ENCODE results near the gene RETREG2.

RETREG2 gene

DNA sequence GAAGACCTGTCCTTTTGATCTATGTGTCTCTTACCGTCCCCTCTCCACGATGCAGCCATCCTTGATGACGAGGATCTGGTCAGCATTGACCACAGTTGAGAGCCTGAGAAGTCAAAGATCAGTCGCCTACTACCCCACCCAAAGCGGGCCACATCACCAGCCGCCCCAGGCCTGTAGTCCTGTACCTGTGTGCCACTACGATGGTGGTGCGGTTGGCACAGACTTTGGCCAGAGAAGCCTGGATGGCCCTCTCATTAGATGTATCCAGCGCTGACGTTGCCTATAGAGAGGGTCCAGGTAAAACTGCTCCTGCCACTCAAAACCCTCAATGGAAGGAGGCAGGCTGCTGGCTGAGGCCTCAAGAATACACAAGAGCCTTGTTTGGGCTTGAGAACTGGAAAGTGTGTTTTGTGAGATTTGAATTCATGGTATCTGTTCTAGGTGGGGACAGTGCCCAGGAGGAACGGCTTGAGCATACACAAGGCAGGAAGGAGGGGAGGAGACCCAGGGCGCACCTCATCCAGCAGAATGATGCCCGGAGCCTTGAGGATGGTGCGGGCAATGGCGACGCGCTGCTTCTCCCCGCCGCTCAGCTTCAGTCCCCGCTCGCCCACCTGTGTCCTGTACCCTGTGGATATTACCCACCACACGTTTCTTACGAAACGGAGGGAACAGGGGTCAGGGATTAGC is 32.3 kb downstream of the RETREG2 start:
- Histone ChIP-seq H3K79me1 (ENCODE audit: low read length) (peaks cover 5% of the 10 kb centered on the region), H4K91ac (ENCODE audit: low read depth, low read length) (no peak overlapping the region), H3K27me3 (ENCODE audit: insufficient read depth, low read length) (no peaks in the 10 kb centered on the region), H3K14ac (ENCODE audit: low read length) (no peak overlapping the region), H3K23ac (ENCODE audit: low read length) (no peak overlapping the region), H3K9ac (ENCODE audit: low read length) (no peak overlapping the region), H2BK12ac (ENCODE audit: low read length) (no peak overlapping the region), H4K8ac (ENCODE audit: low read depth, low read length) (no peak overlapping the region), H3K4ac (ENCODE audit: low read depth, low read length) (no peak overlapping the region), H3K36me3 (ENCODE audit: control insufficient read depth in 1 of 2, insufficient read depth in 2 of 2, low read length in 2 of 2) (peaks cover 56 to 63% of the 10 kb centered on the region in 2 experiments), H2BK120ac (ENCODE audit: insufficient read depth, low read length, poor library complexity) (no peak overlapping the region), H3K79me2 (ENCODE audit: control insufficient read depth, insufficient read depth, low read length, poor library complexity) (peaks cover 5% of the 10 kb centered on the region), H2AFZ (ENCODE audit: insufficient read depth, low read length, poor library complexity) (no peak overlapping the region), H2AK5ac (ENCODE audit: low read length) (no peak overlapping the region), H3K9me3 (ENCODE audit: insufficient read depth, low read depth, low read length) (no peaks in the 10 kb centered on the region), H2BK5ac (ENCODE audit: low read depth, low read length, poor library complexity) (no peak overlapping the region), H3K4me1 (ENCODE audit: control insufficient read depth in 1 of 2, insufficient read depth in 2 of 2, low read length in 2 of 2) (peaks cover 2 to 4% of the 10 kb centered on the region in 2 experiments), H4K12ac (ENCODE audit: low read depth, low read length) (no peak overlapping the region), H3K18ac (ENCODE audit: low read length) (no peak overlapping the region), H3K4me3 (ENCODE audit: low read depth, low read length) (no peak overlapping the region), H3K4me2 (ENCODE audit: low read length) (no peak overlapping the region), H3K27ac (ENCODE audit: low read depth, low read length) (no peak overlapping the region)
- DNase-seq = no peak
- whole genome bisulfite sequencing (ENCODE audit: extremely low coverage, insufficient coverage, insufficient read length) = no CpG with 5 or more reads among the region's 24 CpGs

DNA sequence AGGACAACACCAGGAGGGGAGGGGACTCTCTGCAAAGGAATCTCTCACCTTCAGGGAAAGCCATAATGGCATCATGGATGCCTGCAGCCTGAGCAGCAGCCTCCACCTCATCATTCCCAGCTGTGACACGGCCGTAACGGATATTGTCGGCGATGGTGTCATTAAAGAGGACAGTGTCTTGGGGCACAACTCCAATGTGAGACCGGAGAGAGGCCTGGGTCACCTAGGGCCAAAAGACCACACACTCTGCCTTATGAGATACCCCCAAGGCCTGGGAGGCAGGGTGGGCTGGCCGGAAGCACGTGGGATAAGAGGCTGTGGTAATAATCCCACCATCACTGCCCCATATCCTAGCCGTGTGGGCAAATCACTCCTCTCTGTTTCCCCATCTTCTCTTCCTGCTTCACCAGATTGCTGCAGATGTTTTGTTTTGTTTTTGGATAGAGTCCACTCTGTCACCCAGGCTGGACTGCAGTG is 32.8 kb downstream of the RETREG2 start:
- Histone ChIP-seq H2AK5ac (ENCODE audit: low read length) (no peak overlapping the region), H3K9ac (ENCODE audit: low read length) (no peak overlapping the region), H3K4me2 (ENCODE audit: low read length) (no peak overlapping the region), H3K4ac (ENCODE audit: low read depth, low read length) (no peak overlapping the region), H3K4me1 (ENCODE audit: control insufficient read depth in 1 of 2, insufficient read depth in 2 of 2, low read length in 2 of 2) (peaks cover 2 to 4% of the 10 kb centered on the region in 2 experiments), H3K23ac (ENCODE audit: low read length) (no peak overlapping the region), H3K14ac (ENCODE audit: low read length) (no peak overlapping the region), H3K18ac (ENCODE audit: low read length) (no peak overlapping the region), H2BK120ac (ENCODE audit: insufficient read depth, low read length, poor library complexity) (no peak overlapping the region), H3K9me3 (ENCODE audit: insufficient read depth, low read depth, low read length) (no peaks in the 10 kb centered on the region), H3K4me3 (ENCODE audit: low read depth, low read length) (no peak overlapping the region), H4K8ac (ENCODE audit: low read depth, low read length) (no peak overlapping the region), H3K79me1 (ENCODE audit: low read length) (peaks cover 5% of the 10 kb centered on the region), H3K27ac (ENCODE audit: low read depth, low read length) (no peak overlapping the region), H3K27me3 (ENCODE audit: insufficient read depth, low read length) (no peaks in the 10 kb centered on the region), H2AFZ (ENCODE audit: insufficient read depth, low read length, poor library complexity) (no peak overlapping the region), H2BK5ac (ENCODE audit: low read depth, low read length, poor library complexity) (no peak overlapping the region), H4K12ac (ENCODE audit: low read depth, low read length) (no peak overlapping the region), H2BK12ac (ENCODE audit: low read length) (no peak overlapping the region), H3K79me2 (ENCODE audit: control insufficient read depth, insufficient read depth, low read length, poor library complexity) (peaks cover 5% of the 10 kb centered on the region), H4K91ac (ENCODE audit: low read depth, low read length) (no peak overlapping the region), H3K36me3 (ENCODE audit: control insufficient read depth in 1 of 2, insufficient read depth in 2 of 2, low read length in 2 of 2) (peaks cover 58 to 63% of the 10 kb centered on the region in 2 experiments)
- WGBS (ENCODE audit: extremely low coverage, insufficient coverage, insufficient read length) = no CpG with 5 or more reads among the region's 9 CpGs
- DNase-seq = no peak

DNA sequence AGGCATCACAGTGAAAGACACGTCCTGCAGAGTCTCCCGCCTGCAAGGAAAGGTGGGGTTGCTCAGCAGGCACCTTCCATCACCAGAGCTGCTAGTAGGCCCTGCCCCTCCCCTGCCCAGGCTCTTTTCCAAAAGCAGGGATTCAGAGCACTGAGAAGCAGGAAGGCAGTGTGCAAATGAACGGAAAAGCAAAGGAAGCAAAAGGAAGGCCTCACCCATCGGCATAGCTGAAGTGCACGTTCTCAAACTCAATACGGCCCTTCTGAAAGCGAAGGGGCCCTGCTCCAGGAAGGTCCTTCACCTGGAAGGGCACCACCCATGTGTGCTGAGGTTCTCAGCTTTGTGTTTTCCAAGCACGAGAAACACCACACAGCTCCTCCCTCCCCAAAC is 34.9 kb downstream of the RETREG2 start:
- H3K36me3 ChIP-seq (ENCODE audit: control insufficient read depth in 1 of 2, insufficient read depth in 2 of 2, low read length in 2 of 2) = peaks cover 58 to 65% of the 10 kb centered on the region in 2 experiments
- H3K79me2 ChIP-seq (ENCODE audit: control insufficient read depth, insufficient read depth, low read length, poor library complexity) = peaks cover 1% of the 10 kb centered on the region
- H4K12ac ChIP-seq (ENCODE audit: low read depth, low read length) = no peak overlapping the region
- H3K14ac ChIP-seq (ENCODE audit: low read length) = no peak overlapping the region
- H3K4me1 ChIP-seq (ENCODE audit: control insufficient read depth in 1 of 2, insufficient read depth in 2 of 2, low read length in 2 of 2) = peaks cover 2 to 5% of the 10 kb centered on the region in 2 experiments
- no peak overlapping the region for H3K18ac ChIP-seq (ENCODE audit: low read length)
- no peak overlapping the region for H3K9ac ChIP-seq (ENCODE audit: low read length)
- H3K4ac ChIP-seq (ENCODE audit: low read depth, low read length) = no peak overlapping the region
- no peak overlapping the region for H3K27ac ChIP-seq (ENCODE audit: low read depth, low read length)
- no peak for DNase-seq
- no peak overlapping the region for H3K23ac ChIP-seq (ENCODE audit: low read length)
- H4K91ac ChIP-seq (ENCODE audit: low read depth, low read length) = no peak overlapping the region
- no peaks in the 10 kb centered on the region for H3K27me3 ChIP-seq (ENCODE audit: insufficient read depth, low read length)
- no peaks in the 10 kb centered on the region for H3K9me3 ChIP-seq (ENCODE audit: insufficient read depth, low read depth, low read length)
- no peak overlapping the region for H2BK120ac ChIP-seq (ENCODE audit: insufficient read depth, low read length, poor library complexity)
- H2AK5ac ChIP-seq (ENCODE audit: low read length) = no peak overlapping the region
- no peak overlapping the region for H2BK5ac ChIP-seq (ENCODE audit: low read depth, low read length, poor library complexity)
- no peak overlapping the region for H3K4me2 ChIP-seq (ENCODE audit: low read length)
- peaks cover 2% of the 10 kb centered on the region for H3K79me1 ChIP-seq (ENCODE audit: low read length)
- no peak overlapping the region for H3K4me3 ChIP-seq (ENCODE audit: low read depth, low read length)
- no peak overlapping the region for H4K8ac ChIP-seq (ENCODE audit: low read depth, low read length)
- no CpG with 5 or more reads among the region's 8 CpGs for WGBS (ENCODE audit: extremely low coverage, insufficient coverage, insufficient read length)
- H2AFZ ChIP-seq (ENCODE audit: insufficient read depth, low read length, poor library complexity) = no peak overlapping the region
- H2BK12ac ChIP-seq (ENCODE audit: low read length) = no peak overlapping the region

DNA sequence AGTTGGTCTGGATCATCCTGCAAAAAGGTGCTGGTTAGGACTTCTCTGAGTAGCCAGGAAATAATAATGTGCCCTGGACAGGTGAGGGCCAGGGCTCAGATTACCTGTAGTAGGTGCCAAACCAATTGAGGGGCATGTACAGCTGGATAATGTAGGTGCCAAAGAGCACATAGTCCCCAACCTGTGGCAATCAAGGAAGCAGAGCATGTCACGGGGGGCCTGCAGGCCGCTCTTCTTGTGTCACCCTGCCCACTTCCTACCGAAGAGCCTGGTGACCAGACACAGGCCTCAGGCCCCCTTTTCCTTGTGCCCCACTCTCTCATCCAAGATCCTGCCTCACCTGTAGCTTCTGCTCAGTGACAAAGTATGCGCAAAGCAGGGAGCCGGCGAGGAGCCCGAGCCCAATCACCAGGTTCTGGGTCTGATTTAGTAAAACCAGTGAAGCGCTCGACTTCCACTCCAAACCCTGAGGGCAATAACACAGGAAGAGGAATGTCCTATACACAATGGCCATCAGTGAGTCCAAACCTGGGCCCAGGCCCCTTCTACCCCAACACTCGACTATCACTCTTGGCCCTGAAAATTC is 35.5 kb downstream of the RETREG2 start:
- Histone ChIP-seq H3K36me3 (ENCODE audit: control insufficient read depth in 1 of 2, insufficient read depth in 2 of 2, low read length in 2 of 2) (peaks cover 53 to 59% of the 10 kb centered on the region in 2 experiments), H3K18ac (ENCODE audit: low read length) (no peak overlapping the region), H3K14ac (ENCODE audit: low read length) (no peak overlapping the region), H2BK12ac (ENCODE audit: low read length) (no peak overlapping the region), H2AK5ac (ENCODE audit: low read length) (no peak overlapping the region), H4K12ac (ENCODE audit: low read depth, low read length) (no peak overlapping the region), H4K91ac (ENCODE audit: low read depth, low read length) (no peak overlapping the region), H3K4me2 (ENCODE audit: low read length) (no peak overlapping the region), H3K9ac (ENCODE audit: low read length) (no peak overlapping the region), H3K4me3 (ENCODE audit: low read depth, low read length) (no peak overlapping the region), H2AFZ (ENCODE audit: insufficient read depth, low read length, poor library complexity) (no peak overlapping the region), H3K9me3 (ENCODE audit: insufficient read depth, low read depth, low read length) (no peaks in the 10 kb centered on the region), H3K79me2 (ENCODE audit: control insufficient read depth, insufficient read depth, low read length, poor library complexity) (peaks cover 7% of the 10 kb centered on the region), H4K8ac (ENCODE audit: low read depth, low read length) (no peak overlapping the region), H3K4ac (ENCODE audit: low read depth, low read length) (no peak overlapping the region), H2BK5ac (ENCODE audit: low read depth, low read length, poor library complexity) (no peak overlapping the region), H3K4me1 (ENCODE audit: control insufficient read depth in 1 of 2, insufficient read depth in 2 of 2, low read length in 2 of 2) (peaks cover 5 to 10% of the 10 kb centered on the region in 2 experiments), H3K79me1 (ENCODE audit: low read length) (peaks cover 7% of the 10 kb centered on the region), H3K27me3 (ENCODE audit: insufficient read depth, low read length) (no peaks in the 10 kb centered on the region), H2BK120ac (ENCODE audit: insufficient read depth, low read length, poor library complexity) (no peak overlapping the region), H3K23ac (ENCODE audit: low read length) (no peak overlapping the region), H3K27ac (ENCODE audit: low read depth, low read length) (no peak overlapping the region)
- DNase-seq = no peak
- WGBS (ENCODE audit: extremely low coverage, insufficient coverage, insufficient read length) = no CpG with 5 or more reads among the region's 10 CpGs
